Prostate gland (tissue), 2 donors: ENCODE results near the gene NMNAT2. TPM values are rescaled to one million over a fixed set of nuclear protein-coding genes. Genes with fewer than 3 reads are reported as not detected.

Source experiments
- DNase-seq: peaks from one replicate; pipeline ENCODE4 v3.0.0-alpha.2; 2019; ENCODE audit warnings: low spot score
- H3K27ac ChIP-seq, 2 donors: fragments of 200-600 bp; sonication (generic); 2 replicates each; pipeline ENCODE4 v1.5.1; 2017 to 2019
- H3K27me3 ChIP-seq: fragments of 200-600 bp; sonication (generic); replicated peaks from 2 replicates; pipeline ENCODE4 v1.5.1; 2019; ENCODE audit not compliant: insufficient read depth
- H3K36me3 ChIP-seq, 2 donors: fragments of 200-600 bp; sonication (generic); 1 replicate in 1 of 2; 2 replicates in 1 of 2; pipeline versions ENCODE4 v1.5.1 to v1.8.1; 2017 to 2019
- H3K4me1 ChIP-seq: fragments of 200-600 bp; sonication (generic); replicated peaks from 2 replicates; pipeline ENCODE4 v1.5.1; 2019
- H3K4me3 ChIP-seq, 2 donors: fragments of 200-600 bp; sonication (generic); 2 replicates each; pipeline ENCODE4 v1.5.1; 2017 to 2019
- H3K9me3 ChIP-seq: fragments of 200-600 bp; sonication (generic); 2 replicates; pipeline ENCODE4 v1.5.1; 2017
- POLR2A ChIP-seq: fragments of 450-650 bp; IDR thresholded peaks from one replicate; pipeline ENCODE4 v1.6.1; 2016; ENCODE audit warnings: antibody characterized with exemption, mild to moderate bottlenecking
- POLR2AphosphoS5 ChIP-seq: sonication (generic); formaldehyde crosslinking; IDR thresholded peaks from one replicate; pipeline ENCODE4 v1.6.1; 2017; ENCODE audit warnings: antibody characterized with exemption
- WGBS: methylation state at CpG from one replicate; pipeline ENCODE4 v1.1.5; 2018; 5-methylcytosine and 5-hydroxymethylcytosine counted together
- intact Hi-C: fragments of 100-400 bp; cut with DNase I; formaldehyde crosslinking; loops from one replicate; pipeline ENCODE4 v1.14.2; 2022
- total RNA-seq, 2 donors: library from RNA; depleted of rRNA; stranded (reverse); fragments of >200 nt; gene quantifications; one replicate each; pipeline ENCODE4 v1.1.0, GENCODE V29; 2016
- TF ChIP-seq, protein P1 (sequence below), 4 experiments: fragments of 200-600 bp in 2 of 4; fragments of 450-650 bp in 2 of 4; sonication (generic) in 2 of 4; IDR thresholded peaks; 1 replicate in 3 of 4; 2 replicates in 1 of 4; pipeline ENCODE4 v1.5.1; 2016 to 2019; ENCODE audit warnings: antibody characterized with exemption in 4 of 4, mild to moderate bottlenecking in 2 of 4, moderate library complexity in 2 of 4

NMNAT2 gene
- total RNA-seq, 2 donors from 2014 or later: 0.27 to 41.0 TPM

DNA sequence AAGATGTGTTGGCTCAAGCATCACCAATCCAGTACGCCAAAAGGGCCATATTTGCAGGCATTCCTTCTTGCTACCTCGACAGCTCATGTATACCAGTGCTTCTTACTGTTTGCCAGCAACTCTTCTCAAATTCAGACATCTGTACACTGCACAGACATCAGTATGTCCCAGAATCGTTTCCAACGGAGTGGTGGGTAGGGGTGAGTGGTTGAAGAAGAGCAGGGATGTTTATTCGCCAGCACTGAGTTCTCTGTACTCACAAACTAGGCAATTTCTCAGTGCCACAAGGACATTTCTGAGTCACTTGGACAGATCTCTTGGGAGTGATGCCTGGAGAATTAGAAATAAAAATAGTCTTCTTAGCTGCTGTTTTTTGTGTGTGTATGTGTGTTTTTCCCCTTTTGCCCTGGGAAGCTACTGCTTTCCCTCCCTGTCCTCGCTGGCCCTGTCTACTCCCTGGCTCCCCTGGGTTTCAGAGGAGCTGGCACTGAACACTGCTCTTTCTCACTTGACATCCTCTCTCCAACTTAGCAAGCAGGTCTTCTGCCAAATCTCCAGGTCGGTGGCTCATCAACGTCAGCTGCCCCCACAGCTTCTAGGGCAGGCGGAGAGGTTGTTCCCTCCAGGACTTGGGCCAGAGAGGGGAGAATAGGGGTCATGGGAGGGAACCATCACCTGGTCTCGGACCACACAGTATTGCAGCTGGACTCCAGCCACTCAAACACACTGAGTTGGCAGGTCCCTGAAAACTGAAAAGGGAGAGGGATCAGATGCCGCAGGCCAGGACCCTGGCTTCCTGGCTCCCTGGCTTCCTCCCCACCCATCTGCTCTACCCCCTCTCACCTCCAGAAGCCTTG lies 90.5 kb downstream of the NMNAT2 start:
- intact Hi-C loops: no loop called here
- Histone ChIP-seq H3K4me1 (no peaks in the 10 kb centered on the region), H3K4me3 (no peak overlapping the region), H3K9me3 (no peaks in the 10 kb centered on the region), H3K27me3 (no peaks in the 10 kb centered on the region), H3K27ac (no peak overlapping the region), H3K36me3 (no peaks in the 10 kb centered on the region)
- no peak for DNase-seq
- TF ChIP-seq POLR2AphosphoS5 (no peak), POLR2A (no peak)
- TF ChIP-seq, protein P1, sequence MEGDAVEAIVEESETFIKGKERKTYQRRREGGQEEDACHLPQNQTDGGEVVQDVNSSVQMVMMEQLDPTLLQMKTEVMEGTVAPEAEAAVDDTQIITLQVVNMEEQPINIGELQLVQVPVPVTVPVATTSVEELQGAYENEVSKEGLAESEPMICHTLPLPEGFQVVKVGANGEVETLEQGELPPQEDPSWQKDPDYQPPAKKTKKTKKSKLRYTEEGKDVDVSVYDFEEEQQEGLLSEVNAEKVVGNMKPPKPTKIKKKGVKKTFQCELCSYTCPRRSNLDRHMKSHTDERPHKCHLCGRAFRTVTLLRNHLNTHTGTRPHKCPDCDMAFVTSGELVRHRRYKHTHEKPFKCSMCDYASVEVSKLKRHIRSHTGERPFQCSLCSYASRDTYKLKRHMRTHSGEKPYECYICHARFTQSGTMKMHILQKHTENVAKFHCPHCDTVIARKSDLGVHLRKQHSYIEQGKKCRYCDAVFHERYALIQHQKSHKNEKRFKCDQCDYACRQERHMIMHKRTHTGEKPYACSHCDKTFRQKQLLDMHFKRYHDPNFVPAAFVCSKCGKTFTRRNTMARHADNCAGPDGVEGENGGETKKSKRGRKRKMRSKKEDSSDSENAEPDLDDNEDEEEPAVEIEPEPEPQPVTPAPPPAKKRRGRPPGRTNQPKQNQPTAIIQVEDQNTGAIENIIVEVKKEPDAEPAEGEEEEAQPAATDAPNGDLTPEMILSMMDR (IDR thresholded peaks at IDR 0.05): no peak
- 58% methylated on average over 11 of the region's 11 CpGs for WGBS

DNA sequence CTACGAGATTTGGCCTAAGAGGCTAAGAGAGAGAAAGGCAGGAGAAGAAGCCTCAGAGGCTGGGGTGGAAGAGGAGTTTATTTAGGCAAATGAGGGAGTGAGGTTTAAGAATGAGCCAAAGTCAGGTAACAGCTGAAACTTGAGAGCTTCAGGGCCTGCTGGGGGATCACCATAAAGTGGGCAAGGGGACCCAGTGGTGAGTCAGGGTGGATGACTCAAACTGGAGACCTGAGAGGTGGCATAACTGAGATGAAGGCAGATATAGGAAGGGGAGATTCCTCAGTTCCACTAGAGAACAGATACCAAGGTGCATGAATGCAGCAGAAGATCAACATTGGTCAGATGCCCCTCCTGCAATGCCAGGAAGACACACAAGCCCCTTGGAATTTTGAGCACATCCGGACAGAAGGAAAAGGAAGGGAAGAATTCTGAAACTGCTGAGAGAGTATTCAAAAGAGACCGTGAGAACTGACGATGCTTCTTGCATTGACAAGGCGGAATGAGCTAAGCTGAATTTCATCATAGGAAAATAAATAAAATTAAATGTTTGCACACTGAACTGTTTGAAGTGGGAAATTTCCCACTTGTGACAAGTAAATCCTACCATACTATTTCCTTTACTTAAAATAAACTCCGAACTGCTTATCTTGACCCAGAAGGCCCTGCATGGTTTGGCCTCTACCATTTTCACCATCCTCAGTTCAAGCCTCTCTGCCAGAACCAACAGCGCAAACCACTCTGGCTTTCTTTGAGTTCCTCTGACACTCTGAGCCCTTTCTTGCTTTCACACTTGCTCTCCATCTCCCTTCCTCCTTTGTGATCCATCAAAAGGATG lies 94.1 kb downstream of the NMNAT2 start:
- no peaks in the 10 kb centered on the region for H3K9me3 ChIP-seq
- no peak overlapping the region for H3K27ac ChIP-seq
- WGBS: 78% methylated on average over 7 of the region's 7 CpGs
- TF ChIP-seq, protein P1 (IDR thresholded peaks at IDR 0.05): no peak
- no peak for TF ChIP-seq POLR2A
- TF ChIP-seq POLR2AphosphoS5: no peak
- H3K36me3 ChIP-seq: no peaks in the 10 kb centered on the region
- H3K4me1 ChIP-seq: no peaks in the 10 kb centered on the region
- intact Hi-C loops: no loop called here
- H3K27me3 ChIP-seq: no peaks in the 10 kb centered on the region
- no peak overlapping the region for H3K4me3 ChIP-seq
- no peak for DNase-seq

DNA sequence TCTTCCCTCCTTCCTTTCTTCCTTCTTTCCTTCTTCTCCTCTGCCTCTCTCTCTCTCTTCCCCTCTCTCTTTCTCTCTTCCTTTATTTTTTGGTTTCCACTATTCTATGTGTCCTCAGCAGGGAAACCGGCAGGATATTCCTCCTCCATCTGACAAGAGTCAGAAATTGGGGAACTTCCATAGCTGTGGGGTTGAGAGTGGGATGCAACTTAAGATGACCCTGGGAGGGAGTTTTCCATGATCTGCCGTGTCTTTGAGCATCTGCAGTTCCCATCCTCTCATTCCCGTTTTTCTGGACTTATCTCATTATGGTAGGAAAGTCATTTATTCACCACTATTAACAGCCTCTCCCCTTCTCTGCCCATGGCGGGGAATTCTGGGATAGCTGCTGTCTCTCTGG lies 98.6 kb downstream of the NMNAT2 start:
- H3K4me1 ChIP-seq: no peaks in the 10 kb centered on the region
- 89% methylated on average over 4 of the region's 4 CpGs for WGBS
- H3K36me3 ChIP-seq: no peaks in the 10 kb centered on the region
- no peak for DNase-seq
- no peak overlapping the region for H3K27ac ChIP-seq
- no peaks in the 10 kb centered on the region for H3K27me3 ChIP-seq
- no peaks in the 10 kb centered on the region for H3K9me3 ChIP-seq
- no peak overlapping the region for H3K4me3 ChIP-seq
- TF ChIP-seq POLR2A: no peak
- TF ChIP-seq, protein P1 (IDR thresholded peaks at IDR 0.05): no peak
- no peak for TF ChIP-seq POLR2AphosphoS5
- intact Hi-C loops: loop anchor here (2.0 to 5.0 kb wide), 2 partner anchors 39 to 357 kb away; no protein-coding TSS in a partner anchor

DNA sequence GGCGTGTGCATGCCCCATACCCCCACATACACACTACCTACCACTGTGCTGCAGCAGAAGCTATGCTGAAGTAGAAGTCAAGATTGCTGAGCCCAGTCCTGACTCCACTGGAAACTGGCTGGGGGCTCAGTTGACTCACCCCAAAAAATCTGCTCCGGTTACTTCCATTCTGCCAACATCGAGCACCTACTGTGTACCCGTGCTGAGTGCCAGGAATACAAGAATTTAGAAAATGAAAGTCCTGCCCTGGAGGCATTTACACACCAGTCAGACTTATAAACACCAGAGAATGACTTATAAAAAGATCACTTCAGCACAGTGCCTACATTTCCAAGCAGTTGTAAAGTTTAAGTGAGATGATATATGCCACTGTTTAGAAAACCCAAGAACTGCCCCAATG lies 99.1 kb downstream of the NMNAT2 start:
- H3K27ac ChIP-seq: no peak overlapping the region
- 54% methylated on average over 4 of the region's 4 CpGs for WGBS
- H3K36me3 ChIP-seq: no peaks in the 10 kb centered on the region
- intact Hi-C loops: loop anchor here (2.0 to 5.0 kb wide), 2 partner anchors 38 to 357 kb away; no protein-coding TSS in a partner anchor
- no peak for DNase-seq
- TF ChIP-seq POLR2A (no peak), POLR2AphosphoS5 (no peak)
- TF ChIP-seq, protein P1 (IDR thresholded peaks at IDR 0.05): no peak
- H3K4me1 ChIP-seq: no peaks in the 10 kb centered on the region
- H3K27me3 ChIP-seq: no peaks in the 10 kb centered on the region
- H3K4me3 ChIP-seq: no peak overlapping the region
- H3K9me3 ChIP-seq: no peaks in the 10 kb centered on the region
